CD4-positive, alpha-beta T cell treated with Interleukin-4 for 1 hour (primary cell): ENCODE data around the gene INSYN2A.

Experiments used
- DNase-seq, 2 donors: peaks; one replicate each; pipeline ENCODE4 v3.0.0-alpha.2; 2020 to 2022

INSYN2A gene

DNA sequence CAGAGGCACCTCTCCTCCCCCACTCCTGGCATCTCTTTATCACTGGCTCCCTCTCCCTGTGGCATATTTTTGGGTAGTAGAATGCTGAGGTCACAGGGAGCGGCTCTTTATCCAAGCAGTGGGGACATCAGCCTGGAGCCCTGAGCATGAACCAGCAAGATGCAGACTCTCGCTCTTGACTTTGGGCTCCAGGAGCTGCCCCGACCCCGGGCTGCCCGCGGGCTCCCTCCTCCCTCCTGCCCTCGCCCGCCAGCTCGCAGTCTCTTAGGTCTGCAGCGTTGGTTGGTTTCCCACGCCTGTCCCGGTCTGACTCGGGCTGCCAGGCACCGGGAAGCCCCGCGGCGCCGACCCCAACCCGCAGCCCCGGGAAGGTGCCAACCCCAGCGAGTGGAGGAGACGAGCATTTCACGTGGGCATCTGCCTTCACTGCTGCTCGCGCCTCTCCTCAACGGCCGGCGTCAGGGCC is 1.3 kb downstream of the INSYN2A start:
- no peak for DNase-seq

DNA sequence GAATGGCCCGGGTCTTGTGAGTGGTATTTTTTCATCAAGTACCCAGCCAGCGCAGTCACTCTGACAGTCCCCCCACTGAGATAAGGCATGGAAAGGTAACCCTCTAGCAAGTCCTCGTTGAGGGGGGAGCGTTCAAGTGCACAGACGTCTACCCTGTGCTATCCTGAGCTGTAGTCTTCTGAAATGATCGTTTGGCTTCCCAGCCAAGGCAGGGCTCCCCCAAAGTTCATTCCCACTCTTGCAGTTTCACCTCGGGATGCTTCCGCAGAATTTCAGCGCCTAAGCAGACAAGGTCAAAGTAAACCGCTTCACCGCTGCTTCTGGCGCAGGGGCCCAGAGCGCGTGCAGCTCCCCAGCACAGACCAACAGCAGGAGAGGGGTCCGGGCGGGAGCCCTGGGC is 1.8 kb downstream of the INSYN2A start:
- DNase-seq, result no peak

DNA sequence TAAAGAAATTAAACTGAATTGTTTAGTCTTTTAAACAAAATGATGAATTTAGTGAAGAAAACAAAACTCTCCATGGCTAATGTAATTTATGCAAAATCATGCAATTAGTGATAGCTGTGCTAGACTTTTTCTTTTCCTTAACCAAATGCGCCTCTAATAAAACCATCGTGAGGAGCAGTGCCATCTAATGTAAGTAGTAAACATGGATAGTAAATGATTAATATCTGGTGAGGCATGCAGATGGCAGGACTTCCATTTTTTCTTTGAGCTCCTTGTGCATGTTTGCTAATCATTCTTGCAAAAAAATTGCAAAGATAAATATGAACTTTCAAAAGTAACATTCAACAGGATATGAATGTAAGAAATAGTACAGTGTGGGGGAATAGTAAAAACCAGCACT is 2.3 kb downstream of the INSYN2A start:
- no peak for DNase-seq

DNA sequence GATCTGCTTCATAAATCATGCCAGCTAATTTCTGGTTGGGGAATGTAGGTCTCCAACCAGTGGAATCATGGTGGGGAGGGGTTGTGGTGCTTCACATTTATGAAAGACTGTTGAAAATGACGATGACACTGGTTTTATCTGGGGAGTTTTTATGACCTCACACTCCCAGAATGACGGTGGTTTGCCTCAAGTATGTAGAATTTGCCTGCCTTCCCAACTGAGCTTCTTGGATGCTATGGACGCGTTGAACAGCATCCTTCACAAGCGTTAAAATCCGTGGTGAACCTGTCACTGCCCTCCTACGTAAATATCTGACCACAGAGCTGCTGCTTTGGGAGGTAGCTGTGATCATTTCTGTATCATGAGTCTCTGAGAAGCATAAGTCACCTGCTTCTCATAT is 3.3 kb downstream of the INSYN2A start:
- no peak for DNase-seq

DNA sequence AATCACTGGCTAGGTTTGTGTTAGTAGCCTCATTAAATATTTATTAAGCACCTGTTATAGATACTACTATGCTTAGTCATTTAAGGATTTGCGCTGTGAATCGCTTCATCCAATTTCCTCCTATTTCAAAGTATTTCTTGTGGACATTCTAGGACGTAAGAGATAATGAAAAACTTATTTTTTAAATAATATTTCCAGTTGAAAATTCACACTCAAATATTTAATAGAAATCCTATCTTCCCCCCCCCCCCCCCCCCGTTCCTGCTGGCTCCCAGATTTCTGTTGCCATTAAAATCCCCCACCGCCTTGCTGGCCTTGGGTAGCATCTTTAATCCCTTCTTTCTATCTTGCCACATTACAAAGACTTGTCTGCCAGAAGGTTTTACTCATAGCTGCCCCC is 6.0 kb downstream of the INSYN2A start:
- no peak for DNase-seq

DNA sequence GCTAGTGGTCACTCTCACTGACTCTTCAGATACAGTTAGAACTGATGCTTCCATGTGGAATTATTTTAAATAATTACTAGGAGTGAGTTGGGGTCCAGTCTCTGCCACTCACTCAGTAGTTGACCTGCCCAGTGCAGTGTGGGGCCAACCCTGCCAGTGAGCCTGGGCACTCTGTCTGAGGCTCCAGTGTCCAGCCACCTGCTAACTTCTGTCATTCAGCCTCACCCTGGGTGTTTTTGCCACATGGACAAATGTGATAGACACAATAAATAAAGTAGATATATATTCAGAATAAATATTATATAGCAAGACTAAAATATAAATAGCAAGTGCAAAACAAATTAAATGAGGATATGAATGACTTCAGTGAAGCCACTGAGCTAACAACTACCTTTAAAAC is 7.2 kb downstream of the INSYN2A start:
- DNase-seq, result no peak

DNA sequence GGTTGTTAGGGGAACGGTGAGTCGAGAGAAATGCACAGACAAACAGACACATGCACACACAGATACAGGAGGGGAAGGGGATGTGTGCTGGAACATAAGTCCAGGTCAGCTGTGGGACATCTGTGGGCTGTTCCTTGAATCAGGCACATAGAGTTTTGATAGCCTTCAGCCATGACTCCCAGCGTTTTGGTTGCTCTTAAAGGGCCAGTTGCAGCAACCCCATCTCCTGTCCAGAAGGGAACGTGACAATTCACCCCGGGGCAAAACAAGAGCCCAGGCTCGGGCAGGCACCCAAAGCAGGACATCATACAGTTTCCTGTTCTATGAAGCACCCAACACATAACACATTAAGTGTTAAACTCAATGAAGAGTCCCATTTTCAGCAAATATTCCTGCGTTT is 9.6 kb downstream of the INSYN2A start:
- DNase-seq, result no peak

DNA sequence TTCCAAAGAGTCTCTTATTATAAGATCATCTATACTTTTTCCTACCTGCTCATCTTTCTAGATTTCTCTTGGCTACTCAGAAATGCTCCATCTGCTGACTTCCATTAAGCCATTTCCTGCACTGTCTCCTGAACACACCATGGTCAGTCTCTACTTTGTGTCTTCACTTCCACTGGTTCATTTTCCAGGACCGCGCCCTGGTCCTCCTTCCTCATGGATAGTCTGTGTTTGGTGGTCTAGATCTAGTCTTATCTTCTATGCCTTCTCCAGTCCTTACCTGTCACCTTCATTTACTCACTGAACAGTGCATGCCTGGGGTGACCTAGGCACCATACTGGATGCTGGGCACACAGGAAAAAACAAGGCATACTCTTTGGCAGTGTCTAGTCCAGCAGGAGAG is 11.8 kb downstream of the INSYN2A start:
- DNase-seq, result no peak

DNA sequence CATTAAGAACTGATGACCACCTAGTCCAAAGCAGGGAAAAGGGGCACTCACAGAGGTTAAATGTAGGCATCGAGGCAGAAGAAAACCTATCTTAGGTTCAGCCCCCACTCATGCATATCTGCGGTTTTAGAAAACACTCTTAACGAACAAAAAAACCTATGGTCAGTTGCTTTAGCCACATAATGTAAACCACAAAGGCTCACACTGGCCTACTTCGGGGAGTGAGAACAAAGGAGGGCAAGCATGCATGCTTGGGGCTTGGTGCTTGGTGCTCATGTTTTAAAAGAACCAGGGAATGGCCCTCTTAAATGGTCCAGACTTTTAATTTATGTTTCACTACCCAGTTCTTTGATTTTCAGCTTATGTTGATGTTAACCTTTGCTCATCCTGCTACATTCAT is 14.2 kb downstream of the INSYN2A start:
- no peak for DNase-seq

DNA sequence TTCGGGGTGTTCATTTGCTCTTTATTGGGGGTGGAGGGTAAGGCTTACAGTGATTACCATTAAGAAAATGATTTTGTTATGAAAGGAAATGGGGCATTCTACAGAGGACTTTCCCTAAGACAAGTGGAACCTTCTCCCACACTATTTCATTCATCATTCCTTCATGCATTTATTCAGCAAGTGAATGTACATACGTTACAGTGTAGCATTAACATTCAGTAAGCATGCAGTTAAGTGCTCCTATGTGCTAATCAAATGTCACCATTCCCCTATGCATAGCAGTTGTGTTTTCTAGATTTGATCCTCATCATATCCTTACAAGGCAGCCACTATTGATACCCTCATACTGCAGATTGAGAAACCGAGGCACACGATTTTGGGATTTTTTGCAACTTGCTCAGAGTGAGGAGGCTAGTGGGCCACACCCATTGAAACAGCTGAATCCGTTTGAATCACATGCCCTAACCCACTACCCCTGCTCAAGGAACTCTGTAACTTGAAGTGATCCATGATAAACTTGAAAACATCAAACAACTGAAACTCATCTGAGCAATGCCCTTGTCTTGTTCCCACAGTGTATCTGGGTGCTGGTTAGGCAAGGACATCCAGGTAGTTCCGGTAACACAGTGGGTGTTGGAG is 16.7 kb downstream of the INSYN2A start:
- DNase-seq, result no peak

DNA sequence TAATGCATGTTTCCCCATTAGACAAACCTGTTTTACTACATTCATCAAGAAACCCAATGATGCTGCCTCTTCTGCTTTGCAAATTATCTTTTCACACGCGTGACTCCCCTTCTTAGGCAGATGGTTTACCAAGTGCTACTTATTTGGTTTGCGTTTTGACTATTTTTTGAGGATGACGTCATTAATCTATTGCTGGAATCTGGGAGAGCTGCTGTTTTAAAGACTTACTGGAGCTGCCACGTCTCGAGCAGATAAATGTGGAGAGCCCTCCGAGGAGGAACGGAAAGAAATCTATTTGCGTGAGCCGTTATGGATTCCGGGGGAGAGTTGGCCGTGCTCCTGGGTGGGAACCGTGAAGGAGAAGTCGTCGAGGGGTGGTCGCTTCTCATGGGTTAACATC is 19.7 kb downstream of the INSYN2A start:
- no peak for DNase-seq

DNA sequence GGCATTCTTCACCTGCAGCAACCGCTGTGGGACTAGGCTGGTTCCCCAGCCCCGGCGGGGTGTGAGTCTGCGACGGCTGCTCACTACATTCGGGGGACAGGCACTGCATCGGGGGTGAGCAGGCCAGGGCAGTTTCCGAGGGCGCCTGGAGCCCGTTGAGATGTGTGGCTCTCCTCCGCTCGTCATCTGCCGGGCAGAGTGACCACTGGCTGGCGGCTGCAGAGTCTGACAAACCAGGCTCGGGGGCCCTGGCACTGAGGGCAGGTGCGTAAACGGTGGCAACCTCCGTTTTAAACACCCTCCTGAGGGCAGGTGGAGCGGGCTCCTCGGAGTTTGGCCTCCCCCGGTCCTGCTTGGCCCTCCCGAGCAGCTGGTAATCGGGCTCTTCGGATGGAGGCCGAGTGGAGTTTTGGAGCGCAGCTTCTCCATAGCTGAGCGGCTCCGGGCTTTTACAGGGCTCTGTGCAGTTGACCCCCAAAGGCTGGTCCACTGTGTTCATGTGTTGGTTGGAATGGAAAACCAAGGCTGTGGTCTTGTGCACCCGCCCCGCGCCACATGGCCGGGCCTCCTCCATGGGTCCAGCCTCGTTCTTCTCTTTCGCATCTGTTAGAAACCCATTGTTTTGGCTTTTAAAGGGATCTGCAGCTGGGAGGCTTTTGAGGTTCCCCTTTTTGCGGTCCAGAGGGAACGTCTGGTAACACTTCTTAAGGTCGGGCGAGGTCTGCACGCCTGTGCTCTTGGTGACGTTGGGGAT is 20.9 kb downstream of the INSYN2A start:
- no peak for DNase-seq

DNA sequence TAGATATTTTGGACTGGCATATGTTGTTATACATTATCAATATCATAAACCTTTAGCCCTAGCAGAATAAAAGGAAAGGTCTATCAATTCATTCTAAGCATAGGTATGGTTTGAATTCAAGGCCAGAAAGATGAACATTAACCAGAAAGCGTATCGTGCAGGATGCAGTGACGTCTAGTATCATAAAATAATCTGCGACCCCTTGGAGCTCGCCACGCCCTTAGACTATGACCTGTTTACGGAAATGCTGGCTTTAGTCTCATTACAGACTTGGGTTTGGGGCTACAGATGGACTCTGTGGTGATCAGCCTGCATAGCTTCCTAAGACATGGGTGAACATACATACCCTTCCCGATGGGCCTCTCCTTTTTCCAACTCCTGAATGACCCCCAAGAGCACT is 21.5 kb downstream of the INSYN2A start:
- no peak for DNase-seq

DNA sequence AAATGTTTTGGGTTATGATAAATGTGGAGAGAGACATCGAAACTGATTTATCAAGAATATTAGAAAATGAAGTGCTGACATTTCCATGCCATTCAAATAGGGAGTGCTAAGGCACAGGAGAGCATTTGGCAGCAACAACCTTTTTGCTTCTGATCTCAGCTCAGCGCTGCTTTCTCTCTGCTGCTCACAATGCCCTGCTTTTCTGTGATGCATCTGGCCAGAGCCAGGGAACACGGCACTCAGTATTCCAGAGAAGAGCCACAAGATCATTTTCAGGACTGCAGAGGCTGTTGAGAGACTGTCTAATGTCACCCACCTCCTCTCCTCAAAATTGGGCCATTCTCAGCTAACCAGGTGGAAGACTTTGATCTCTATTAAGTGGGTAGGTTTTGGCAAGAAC is 28.1 kb downstream of the INSYN2A start:
- DNase-seq, result no peak

DNA sequence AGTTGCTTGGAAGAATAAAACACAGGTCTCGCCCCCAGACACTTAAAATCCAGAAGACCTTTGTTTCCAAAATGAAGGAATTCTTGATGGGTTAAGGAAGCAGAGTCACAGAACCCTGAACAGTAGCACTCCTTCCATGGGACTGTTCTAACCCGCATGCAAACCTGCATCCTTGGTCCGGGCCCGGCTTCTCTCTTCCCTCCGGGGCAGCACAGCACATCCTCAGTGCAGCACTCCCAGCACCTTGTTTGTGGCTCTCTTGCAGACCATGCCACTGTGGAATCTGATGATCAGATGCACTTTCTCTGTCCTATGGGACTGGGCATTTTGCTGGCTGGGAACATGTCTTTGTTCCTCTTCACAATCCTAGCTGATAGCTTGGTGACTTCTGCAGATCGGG is 33.5 kb downstream of the INSYN2A start:
- no peak for DNase-seq

DNA sequence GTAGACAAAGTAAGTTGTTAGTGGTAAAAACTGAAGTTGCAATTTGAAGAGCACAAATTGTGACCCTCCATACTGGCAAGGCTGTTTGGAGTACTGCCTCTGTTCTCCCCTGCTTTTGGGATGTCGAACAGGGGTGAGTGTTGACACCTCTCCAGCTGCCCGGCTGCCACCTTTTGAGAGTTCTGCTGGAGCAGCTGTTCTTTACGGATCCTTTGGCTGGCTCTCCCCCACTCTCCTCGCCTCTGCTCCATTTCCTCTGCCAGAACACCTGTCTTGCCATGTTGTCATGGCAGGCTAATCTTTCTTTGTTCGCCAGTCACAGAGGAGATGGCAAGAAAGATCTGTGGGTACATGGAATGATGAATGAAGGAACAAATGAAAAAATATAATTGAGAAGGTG is 34.9 kb downstream of the INSYN2A start:
- no peak for DNase-seq

DNA sequence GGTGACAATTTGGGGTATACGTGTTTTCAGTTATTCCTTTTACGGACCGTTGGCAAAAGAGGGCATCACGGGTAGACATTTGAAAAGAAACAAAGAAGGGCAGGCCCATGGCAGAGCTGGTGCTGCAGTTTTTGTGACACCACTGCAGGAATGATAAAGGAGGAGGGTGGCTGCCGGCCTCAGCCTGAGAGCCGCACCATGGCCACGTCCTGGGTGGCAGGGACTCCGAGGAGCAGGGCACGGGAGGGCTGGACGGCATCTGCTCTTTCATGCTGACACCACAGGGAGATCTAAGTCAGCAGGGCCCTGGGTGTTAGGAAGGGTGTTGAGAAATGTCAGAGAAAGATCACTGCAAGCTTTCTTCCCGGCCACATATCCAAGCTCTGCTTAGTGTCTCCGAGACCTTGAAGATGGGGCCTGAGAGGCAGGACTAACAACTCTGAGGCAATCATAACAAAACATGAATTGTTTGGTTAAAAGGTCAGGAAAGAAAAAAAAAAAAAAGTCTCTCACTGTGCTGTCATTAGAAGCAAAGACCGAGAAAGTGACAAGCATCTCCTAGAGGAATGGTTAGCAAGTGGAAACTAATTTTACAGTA is 36.6 kb downstream of the INSYN2A start:
- no peak for DNase-seq

DNA sequence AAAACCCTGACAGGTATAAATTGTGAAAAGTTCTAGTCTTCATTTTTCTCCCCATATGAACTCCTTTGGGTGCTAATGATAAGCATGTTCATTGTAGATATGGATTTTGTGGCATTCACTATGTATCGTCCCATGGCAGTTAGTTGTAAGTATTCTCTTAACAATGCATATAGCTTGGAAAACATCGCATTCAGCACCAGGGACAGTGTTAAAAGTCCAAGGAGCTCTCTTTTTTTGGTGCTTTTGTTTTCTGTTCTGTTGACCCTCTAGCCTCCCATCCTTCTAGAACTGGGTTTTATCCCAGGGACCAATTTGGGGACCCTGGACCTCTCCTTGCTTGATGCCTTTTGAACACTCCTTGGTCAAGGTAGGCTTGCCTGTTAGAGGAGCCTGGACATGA is 37.7 kb downstream of the INSYN2A start:
- no peak for DNase-seq

DNA sequence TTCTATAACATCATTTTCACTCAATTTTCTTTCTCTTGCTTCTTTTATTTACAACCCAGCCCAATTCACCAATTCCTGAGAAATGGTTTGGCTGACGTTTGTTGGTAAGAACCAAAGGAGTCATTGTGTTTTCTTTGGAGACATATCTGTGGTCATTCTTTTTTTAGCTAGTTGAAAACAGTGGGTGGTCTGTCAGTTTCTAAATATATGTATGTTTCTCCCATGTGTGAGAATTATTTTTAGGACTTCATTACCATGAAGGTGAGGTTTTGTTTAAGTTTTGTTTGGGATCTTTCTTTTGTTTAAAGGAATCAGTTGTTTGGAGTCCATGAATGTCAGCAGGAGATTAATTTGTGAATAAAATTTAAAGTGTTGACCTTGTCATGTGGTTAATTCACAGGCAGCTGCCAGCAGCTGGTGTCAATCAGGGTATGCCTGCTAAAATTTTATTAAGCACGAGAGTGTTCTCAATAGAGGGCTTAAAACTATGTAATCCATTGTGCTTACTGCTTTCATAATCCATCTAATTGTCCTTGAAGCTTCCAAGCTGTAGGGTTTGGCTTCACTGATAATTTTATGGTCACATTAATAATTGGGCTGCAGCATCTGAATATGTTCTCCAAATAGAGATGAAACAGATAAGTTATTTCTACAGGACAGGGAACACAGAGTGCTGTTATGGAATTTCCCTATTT is 38.7 kb downstream of the INSYN2A start:
- no peak for DNase-seq

DNA sequence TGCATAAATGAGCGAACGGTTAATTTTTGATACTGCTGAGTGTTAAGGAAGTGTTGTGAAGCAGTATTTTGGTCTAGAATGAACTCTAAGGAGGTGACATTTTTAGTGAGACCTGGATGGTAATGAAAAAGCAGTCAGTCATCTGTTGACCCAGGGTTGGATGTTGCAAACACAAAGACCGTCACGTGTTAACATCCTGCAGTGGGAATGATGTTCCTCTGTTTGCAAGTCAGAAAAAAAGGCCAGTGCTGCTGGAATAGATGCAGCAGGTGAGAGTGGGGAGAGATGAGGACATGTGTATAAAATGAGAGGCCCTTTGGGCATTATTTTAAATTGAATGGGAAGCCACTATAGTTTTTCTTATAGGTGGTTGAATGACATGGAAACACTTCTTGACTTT is 39.3 kb downstream of the INSYN2A start:
- DNase-seq, result no peak

DNA sequence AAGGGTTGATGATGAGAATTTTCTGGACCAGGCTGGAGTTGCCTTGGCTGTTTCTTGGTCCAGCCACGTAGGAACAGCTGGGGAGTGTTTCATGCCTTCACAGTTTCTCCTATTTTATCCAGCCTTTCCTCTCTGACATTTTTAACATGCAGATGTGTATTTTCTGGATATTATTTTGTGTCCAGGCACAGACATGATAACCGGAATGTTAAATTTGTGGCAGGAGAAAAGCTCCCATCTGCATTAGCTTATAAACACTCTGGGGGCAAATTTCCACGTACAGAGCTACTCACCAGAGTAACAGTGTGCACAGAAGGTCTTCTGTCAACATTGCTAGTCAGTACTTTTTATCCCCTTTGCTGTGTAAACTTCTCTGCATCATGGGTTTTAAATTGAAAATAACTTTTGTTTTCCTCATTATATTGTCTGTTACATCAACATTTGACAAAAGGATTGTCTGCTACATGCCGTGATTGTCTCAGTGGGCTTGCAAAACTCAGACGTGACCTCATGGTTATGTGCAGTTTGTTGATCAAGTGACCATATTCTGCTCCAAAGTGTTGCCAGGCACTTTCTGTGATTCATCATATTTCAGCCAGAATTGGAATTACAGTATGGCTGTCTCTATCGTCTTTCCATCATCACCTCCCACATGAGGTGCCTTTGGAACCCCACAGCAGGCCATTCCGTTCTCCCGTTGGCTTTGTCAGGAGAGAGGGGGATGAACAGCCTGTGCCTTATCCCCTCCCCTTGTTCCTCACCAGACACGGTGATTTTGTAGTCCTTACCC is 41.4 kb downstream of the INSYN2A start:
- no peak for DNase-seq

DNA sequence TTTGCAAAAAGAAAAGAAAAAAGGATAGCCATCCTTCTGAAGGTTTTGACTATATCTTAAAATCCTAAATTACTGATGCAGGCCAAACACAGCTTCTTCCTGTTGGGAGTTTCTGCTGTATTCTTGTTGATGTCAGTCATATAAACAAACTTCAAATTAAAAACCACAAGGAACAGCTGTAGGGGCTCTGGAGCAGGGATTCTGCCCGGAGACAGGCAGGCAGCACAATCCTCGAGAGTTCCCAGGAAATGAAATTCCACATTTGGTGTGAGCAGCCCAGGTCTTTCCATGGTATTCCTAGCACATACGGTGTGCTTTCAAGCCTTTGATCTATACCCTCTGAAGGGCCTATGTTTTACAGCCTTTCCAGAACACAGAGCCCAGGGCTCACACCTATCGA is 43.2 kb downstream of the INSYN2A start:
- DNase-seq, result no peak
